SK-N-SH (cell line): ENCODE results near the gene RBP3. TPM values are rescaled to one million over a fixed set of nuclear protein-coding genes. Genes with fewer than 3 reads are reported as not detected.

ENCODE experiments used
- CTCF ChIA-PET: fragments of 300-600, 350-600 bp; formaldehyde crosslinking; extraction: SDS; loops from one replicate; lab custom pipeline; 2021; lab: Yijun Ruan, JAX
- POLR2A ChIA-PET: fragments of 350-600 bp; sonication (Branson Sonifier 250); formaldehyde crosslinking; extraction: SDS; loops from one replicate; lab custom pipeline; 2020; ENCODE audit warnings: antibody characterized with exemption, inconsistent platforms; lab: Yijun Ruan, JAX
- DNase-seq: peaks from one replicate; pipeline ENCODE4 v3.0.0; 2012
- H2AFZ ChIP-seq: fragments of 200-600 bp; sonication (generic); 2 replicates; pipeline ENCODE4 v1.8.1; 2016; ENCODE audit warnings: antibody characterized with exemption, mild to moderate bottlenecking, low read depth
- H3F3A ChIP-seq: fragments of 200-600 bp; sonication (generic); replicated peaks from 2 replicates; pipeline ENCODE3; 2016; ENCODE audit warnings: antibody characterized with exemption, mild to moderate bottlenecking; ENCODE audit not compliant: insufficient read depth
- H3K27ac ChIP-seq, 2 experiments: fragments of 200-500 bp in 1 of 2; fragments of 200-600 bp in 1 of 2; sonication (Bioruptor generic) in 1 of 2; sonication (generic), shearing (Covaris generic) in 1 of 2; 2 replicates each; pipeline versions ENCODE4 v1.5.1 to v1.6.1; 2014 to 2016; ENCODE audit warnings: low read depth in 2 of 2, inconsistent platforms in 1 of 2, low read length in 1 of 2, mild to moderate bottlenecking in 1 of 2, mixed read lengths in 1 of 2
- H3K27me3 ChIP-seq: fragments of 200-600 bp; sonication (generic), shearing (Covaris generic); 2 replicates; pipeline ENCODE4 v1.6.1; 2016; ENCODE audit warnings: mixed run types; ENCODE audit not compliant: insufficient read depth
- H3K36me3 ChIP-seq, 2 experiments: fragments of 200-500 bp in 1 of 2; fragments of 200-600 bp in 1 of 2; sonication (Bioruptor generic) in 1 of 2; sonication (generic) in 1 of 2; replicated peaks in 1 of 2; 2 replicates each; pipeline versions ENCODE3 to v1.5.1; 2014 to 2016; ENCODE audit warnings: low read length in 1 of 2, mild to moderate bottlenecking in 1 of 2; ENCODE audit not compliant: insufficient read depth in 2 of 2, control insufficient read depth in 1 of 2
- H3K4me1 ChIP-seq, 2 experiments: fragments of 200-500 bp in 1 of 2; fragments of 200-600 bp in 1 of 2; sonication (Bioruptor generic) in 1 of 2; sonication (generic), shearing (Covaris generic) in 1 of 2; 2 replicates each; pipeline versions ENCODE4 v1.5.1 to v1.6.1; 2014 to 2016; ENCODE audit warnings: low read depth in 1 of 2, low read length in 1 of 2, mixed run types in 1 of 2; ENCODE audit not compliant: insufficient read depth in 2 of 2, control insufficient read depth in 1 of 2
- H3K4me2 ChIP-seq: fragments of 200-600 bp; sonication (generic), shearing (Covaris generic); 2 replicates; pipeline ENCODE4 v1.6.1; 2017; ENCODE audit warnings: mixed run types
- H3K4me3 ChIP-seq, 2 experiments: fragments of 200-500 bp in 1 of 2; fragments of 200-600 bp in 1 of 2; sonication (Bioruptor generic) in 1 of 2; sonication (generic), shearing (Covaris generic) in 1 of 2; 2 replicates each; pipeline versions ENCODE4 v1.5.1 to v1.8.1; 2014 to 2016; ENCODE audit warnings: low read depth in 2 of 2, inconsistent platforms in 1 of 2, low read length in 1 of 2, mild to moderate bottlenecking in 1 of 2, mixed read lengths in 1 of 2, moderate library complexity in 1 of 2
- H3K79me2 ChIP-seq: fragments of 200-600 bp; sonication (generic); 2 replicates; pipeline ENCODE4 v1.8.1; 2017; ENCODE audit warnings: mild to moderate bottlenecking; ENCODE audit not compliant: insufficient read depth
- H3K9ac ChIP-seq: fragments of 200-600 bp; sonication (generic); 2 replicates; pipeline ENCODE4 v1.6.1; 2017; ENCODE audit warnings: mixed run types
- H3K9me2 ChIP-seq: fragments of 200-600 bp; sonication (generic); 2 replicates; pipeline ENCODE4 v1.6.1; 2017; ENCODE audit warnings: mixed run types
- H3K9me3 ChIP-seq: fragments of 200-600 bp; sonication (generic); 2 replicates; pipeline ENCODE4 v1.6.1; 2017; ENCODE audit warnings: mixed run types, mild to moderate bottlenecking, moderate library complexity
- H4K20me1 ChIP-seq: fragments of 200-600 bp; sonication (generic); 2 replicates; pipeline ENCODE4 v1.6.1; 2017; ENCODE audit warnings: mild to moderate bottlenecking, mixed run types; ENCODE audit not compliant: insufficient read depth
- CTCF ChIP-seq: fragments of 200-600 bp; sonication (generic); IDR thresholded peaks from 2 replicates; pipeline ENCODE4 v1.6.1; 2017; ENCODE audit warnings: antibody characterized with exemption, mild to moderate bottlenecking, moderate library complexity
- EP300 ChIP-seq, 2 experiments: IDR thresholded peaks; 2 replicates each; pipeline versions ENCODE4 v1.4.0 to v1.6.1; 2012; ENCODE audit warnings: borderline replicate concordance in 1 of 2, low read depth in 1 of 2, low read length in 1 of 2
- GABPA ChIP-seq: IDR thresholded peaks from 2 replicates; pipeline ENCODE4 v1.4.0; 2012; ENCODE audit warnings: low read depth, mild to moderate bottlenecking
- POLR2AphosphoS5 ChIP-seq: IDR thresholded peaks from 2 replicates; pipeline ENCODE4 v1.6.1; 2012; ENCODE audit warnings: low read depth, low read length
- RXRA ChIP-seq: IDR thresholded peaks from 2 replicates; pipeline ENCODE4 v1.4.0; 2012; ENCODE audit warnings: low read depth, mild to moderate bottlenecking, borderline replicate concordance
- USF2 ChIP-seq: fragments of 150-350 bp; IDR thresholded peaks from 2 replicates; pipeline ENCODE4 v1.6.1; 2017; ENCODE audit warnings: antibody characterized with exemption, low read length, low read depth, borderline replicate concordance
- WGBS: methylation state at CpG from one replicate; pipeline ENCODE4 v1.1.6; 2017; ENCODE audit warnings: low lambda C conversion rate; 5-methylcytosine and 5-hydroxymethylcytosine counted together
- polyA plus RNA-seq, 3 experiments: library from polyadenylated mRNA; depleted of rRNA; stranded (reverse); fragments of >200 nt; gene quantifications; 2 replicates each; pipeline ENCODE4 v1.2.3, GENCODE V29; 2012
- TF ChIP-seq, protein P1 (sequence below): IDR thresholded peaks from 2 replicates; pipeline ENCODE4 v1.4.0; 2012; ENCODE audit warnings: low read depth, borderline replicate concordance

The RBP3 gene
- polyA plus RNA-seq, 1 of the 3 experiments (the other 2 are of a cell fraction), result not detected

DNA sequence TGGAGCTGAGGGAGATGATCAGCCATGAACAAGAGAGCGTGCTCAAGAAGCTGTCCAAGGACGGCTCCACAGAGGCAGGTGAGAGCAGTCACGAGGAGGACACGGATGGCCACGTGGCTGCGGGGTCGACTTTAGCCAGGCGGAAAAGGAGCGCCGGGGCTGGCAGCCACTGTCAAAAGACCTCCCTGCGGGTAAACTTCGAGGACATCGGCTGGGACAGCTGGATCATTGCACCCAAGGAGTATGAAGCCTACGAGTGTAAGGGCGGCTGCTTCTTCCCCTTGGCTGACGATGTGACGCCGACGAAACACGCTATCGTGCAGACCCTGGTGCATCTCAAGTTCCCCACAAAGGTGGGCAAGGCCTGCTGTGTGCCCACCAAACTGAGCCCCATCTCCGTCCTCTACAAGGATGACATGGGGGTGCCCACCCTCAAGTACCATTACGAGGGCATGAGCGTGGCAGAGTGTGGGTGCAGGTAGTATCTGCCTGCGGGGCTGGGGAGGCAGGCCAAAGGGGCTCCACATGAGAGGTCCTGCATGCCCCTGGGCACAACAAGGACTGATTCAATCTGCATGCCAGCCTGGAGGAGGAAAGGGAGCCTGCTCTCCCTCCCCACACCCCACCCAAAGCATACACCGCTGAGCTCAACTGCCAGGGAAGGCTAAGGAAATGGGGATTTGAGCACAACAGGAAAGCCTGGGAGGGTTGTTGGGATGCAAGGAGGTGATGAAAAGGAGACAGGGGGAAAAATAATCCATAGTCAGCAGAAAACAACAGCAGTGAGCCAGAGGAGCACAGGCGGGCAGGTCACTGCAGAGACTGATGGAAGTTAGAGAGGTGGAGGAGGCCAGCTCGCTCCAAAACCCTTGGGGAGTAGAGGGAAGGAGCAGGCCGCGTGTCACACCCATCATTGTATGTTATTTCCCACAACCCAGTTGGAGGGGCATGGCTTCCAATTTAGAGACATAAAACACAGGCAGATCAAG, 22.6 kb upstream of the RBP3 start (continued):
- TF ChIP-seq CTCF, result no peak
- TF ChIP-seq POLR2AphosphoS5, result no peak
- TF ChIP-seq EP300 (IDR thresholded peaks at IDR 0.05; ENCODE audit: borderline replicate concordance in 1 of 2, low read depth in 1 of 2, low read length in 1 of 2), result no peak
- TF ChIP-seq, protein P1, sequence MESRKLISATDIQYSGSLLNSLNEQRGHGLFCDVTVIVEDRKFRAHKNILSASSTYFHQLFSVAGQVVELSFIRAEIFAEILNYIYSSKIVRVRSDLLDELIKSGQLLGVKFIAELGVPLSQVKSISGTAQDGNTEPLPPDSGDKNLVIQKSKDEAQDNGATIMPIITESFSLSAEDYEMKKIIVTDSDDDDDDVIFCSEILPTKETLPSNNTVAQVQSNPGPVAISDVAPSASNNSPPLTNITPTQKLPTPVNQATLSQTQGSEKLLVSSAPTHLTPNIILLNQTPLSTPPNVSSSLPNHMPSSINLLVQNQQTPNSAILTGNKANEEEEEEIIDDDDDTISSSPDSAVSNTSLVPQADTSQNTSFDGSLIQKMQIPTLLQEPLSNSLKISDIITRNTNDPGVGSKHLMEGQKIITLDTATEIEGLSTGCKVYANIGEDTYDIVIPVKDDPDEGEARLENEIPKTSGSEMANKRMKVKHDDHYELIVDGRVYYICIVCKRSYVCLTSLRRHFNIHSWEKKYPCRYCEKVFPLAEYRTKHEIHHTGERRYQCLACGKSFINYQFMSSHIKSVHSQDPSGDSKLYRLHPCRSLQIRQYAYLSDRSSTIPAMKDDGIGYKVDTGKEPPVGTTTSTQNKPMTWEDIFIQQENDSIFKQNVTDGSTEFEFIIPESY, result no peak

DNA sequence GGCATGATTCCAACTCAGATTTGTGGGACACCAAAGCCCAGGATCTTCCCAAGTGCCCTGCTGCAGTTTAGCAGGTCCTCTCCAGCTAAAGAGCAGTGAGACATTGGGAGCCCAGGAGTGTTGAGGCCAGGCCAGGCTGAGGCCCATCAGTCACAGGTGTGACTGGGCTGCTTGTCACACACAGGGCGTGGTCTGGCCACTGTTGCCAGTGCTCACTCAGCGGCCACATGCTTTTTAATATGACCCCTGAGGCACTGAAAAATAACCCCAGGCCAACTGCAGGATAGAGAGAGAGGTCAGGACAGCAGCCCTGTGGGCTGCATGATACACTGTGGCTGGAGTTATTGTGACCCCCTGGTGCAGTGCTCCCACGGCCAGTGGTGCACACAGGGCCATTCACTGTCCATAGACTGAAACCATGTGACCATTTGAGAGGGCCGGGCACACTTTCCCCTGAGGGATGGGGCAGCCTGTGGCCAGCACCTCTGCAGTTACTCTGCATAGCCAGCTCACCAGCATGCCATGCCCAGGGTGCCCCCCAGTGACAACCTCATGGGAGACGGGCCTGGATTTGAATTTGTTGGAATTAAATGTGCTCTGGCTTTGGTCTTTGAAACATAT, 21.7 kb upstream of the RBP3 start:
- peaks cover 0 to 16% of the 10 kb centered on the region in 2 experiments; a peak in 1 of 4 replicates for H3K4me1 ChIP-seq
- no peak overlapping the region for H3K27ac ChIP-seq
- CTCF ChIA-PET, result interaction anchor here (1.6 kb wide), 1 partner anchor 14 kb away, joined by 5 read pairs; no protein-coding TSS in a partner anchor
- H3K9ac ChIP-seq, result no peak overlapping the region
- POLR2A ChIA-PET, result no interaction called here
- H3K9me2 ChIP-seq, result no peaks in the 10 kb centered on the region
- H3K4me2 ChIP-seq, result no peak overlapping the region
- H3K79me2 ChIP-seq, result no peaks in the 10 kb centered on the region
- H2AFZ ChIP-seq, result no peak overlapping the region
- peaks cover 6% of the 10 kb centered on the region; the same call in 1 of the 2 replicates for H3K27me3 ChIP-seq
- H3K9me3 ChIP-seq, result no peaks in the 10 kb centered on the region
- H3F3A ChIP-seq, result no peaks in the 10 kb centered on the region
- no peaks in the 10 kb centered on the region for H4K20me1 ChIP-seq
- TF ChIP-seq EP300 (IDR thresholded peaks at IDR 0.05; ENCODE audit: borderline replicate concordance in 1 of 2, low read depth in 1 of 2, low read length in 1 of 2) (no peak), USF2 (no peak), RXRA (no peak), GABPA (no peak)
- TF ChIP-seq, protein P1, result no peak
- H3K4me3 ChIP-seq, result no peak overlapping the region
- DNase-seq, result no peak
- no peaks in the 10 kb centered on the region for H3K36me3 ChIP-seq
- 27% methylated on average over 3 of the region's 5 CpGs for WGBS
